RPMI7951 (cell line): Measurements from ENCODE around the gene EXOC2. TPM values are rescaled to one million over a fixed set of nuclear protein-coding genes. Genes with fewer than 3 reads are reported as not detected.
"Not testable (repeated sequence)": the region's sequence is repeated elsewhere in the genome, so short reads cannot be mapped to it uniquely, and the experiment has no call there.

Source experiments
- DNase-seq: peaks from one replicate; pipeline ENCODE4 v3.0.0-alpha.2; 2012; ENCODE audit warnings: low read depth
- total RNA-seq: library from RNA; depleted of rRNA; stranded (reverse); fragments of >200 nt; shearing (Covaris generic); gene quantifications from 2 replicates; pipeline ENCODE4 v1.2.3, GENCODE V29; 2014

Gene EXOC2
- total RNA-seq, 1 experiment from 2014 or later = 36.6 TPM

DNA sequence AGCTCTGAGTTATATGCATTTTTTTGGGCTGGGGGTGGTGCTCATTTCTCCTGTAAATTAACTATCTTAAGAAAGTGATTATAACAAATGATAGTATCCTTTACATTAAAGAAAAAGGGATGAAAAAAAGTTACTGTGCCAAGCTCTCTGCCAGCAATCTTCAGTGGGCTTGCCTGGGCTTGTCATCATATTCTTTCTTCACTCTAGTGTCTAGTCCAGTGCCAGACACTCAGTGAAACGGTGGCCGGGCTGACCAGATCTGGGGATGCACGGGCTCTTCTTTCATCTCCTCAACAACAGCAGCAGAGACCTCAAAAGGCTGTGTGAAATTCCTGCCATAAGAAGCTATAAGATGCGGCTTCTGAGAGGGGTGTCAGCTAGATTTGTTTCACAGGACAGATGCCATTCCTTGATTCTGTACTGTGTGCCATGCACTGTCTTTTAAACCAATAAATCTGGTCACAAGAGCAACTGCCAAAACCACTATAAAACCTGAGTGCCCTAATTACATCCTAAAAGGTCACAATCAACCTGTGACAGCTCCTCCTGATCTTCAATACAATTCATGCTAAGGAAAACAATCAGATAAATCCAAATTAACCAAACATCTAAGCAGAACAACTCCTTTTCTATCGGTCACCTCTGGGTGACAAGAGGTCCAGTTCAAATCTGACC is 12.1 kb downstream of the EXOC2 start:
- DNase-seq = no peak

DNA sequence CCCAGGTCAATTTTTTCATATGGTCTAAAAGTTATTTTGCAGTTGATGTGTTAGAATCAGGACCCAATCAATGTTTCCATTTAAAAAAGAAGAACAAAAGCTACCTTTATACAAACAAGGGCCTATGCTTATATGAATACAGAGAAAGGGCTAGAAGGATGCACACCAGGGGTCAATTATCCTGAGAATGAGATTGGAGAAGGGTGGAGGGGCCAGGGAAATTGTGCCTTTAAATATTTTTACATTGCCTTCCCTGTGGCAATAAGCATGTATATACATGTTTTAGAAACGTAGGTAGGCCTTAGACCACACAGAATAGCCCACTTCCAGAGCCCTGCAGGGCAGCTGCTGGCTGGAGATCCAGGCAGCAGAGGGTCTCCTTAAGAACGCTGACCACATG is 12.7 kb downstream of the EXOC2 start:
- no peak for DNase-seq

DNA sequence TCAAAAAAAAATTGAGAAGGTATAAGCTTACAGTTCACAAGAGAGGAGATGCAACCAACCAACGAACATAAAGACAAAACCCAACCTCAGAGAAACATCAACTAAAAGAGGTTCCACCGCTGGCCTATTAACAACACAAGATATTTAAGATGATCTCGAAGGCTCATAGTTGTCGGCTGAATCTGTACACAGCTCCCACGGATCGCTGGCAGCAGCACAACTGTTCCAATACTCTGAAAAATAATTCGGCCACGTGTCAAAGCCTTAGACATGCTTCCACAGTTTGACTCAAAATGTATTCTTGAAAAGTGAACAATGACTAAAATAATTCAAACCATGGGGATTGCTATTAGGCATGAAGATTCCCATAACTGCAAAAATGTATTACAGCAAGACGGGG is 13.7 kb downstream of the EXOC2 start:
- DNase-seq = no peak

DNA sequence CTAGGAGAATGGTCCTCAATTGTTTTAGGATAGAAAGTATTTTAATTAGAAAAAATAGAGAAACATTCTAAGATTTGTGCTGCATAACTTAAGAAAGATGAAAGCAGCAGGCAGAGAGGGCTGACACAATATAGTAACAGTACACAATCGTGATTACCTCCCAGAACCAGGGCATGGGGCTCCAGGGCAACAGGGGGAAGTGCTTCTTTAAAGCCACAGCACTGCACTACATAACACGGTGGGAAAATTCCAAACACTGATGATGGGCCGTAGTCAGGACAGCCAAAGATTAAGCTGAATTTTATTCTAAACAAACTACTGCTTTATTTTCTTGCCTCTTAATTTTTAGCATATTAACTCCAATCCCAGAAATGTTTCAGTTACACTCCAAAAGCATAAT is 14.4 kb downstream of the EXOC2 start:
- no peak for DNase-seq

GRCh38 chr6:677919-678318 is 15.0 kb downstream of the EXOC2 start:
- DNase-seq = no peak

- no peak for DNase-seq
These were observed 18.0 kb downstream of the EXOC2 start for GRCh38 chr6:674956-675355.

DNA sequence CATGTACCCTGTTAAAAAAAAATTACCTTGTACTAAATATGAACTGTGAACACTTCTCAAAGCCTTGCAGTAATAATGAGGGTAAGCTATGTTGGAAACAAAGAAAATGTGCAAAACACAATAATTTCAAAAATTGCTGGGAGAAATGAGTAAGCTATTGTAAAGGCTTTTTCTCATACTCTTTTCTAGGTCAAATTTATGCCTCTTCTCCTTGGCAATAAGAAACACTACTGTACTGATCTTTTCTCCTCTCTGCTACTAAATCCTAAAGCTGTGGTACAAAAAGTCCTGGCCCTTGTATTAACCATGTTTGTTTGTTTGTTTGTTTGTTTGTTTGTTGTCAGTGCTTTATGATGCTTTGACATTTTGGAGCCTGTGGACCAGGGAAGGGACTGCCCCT is 18.5 kb downstream of the EXOC2 start:
- DNase-seq = no peak

DNA sequence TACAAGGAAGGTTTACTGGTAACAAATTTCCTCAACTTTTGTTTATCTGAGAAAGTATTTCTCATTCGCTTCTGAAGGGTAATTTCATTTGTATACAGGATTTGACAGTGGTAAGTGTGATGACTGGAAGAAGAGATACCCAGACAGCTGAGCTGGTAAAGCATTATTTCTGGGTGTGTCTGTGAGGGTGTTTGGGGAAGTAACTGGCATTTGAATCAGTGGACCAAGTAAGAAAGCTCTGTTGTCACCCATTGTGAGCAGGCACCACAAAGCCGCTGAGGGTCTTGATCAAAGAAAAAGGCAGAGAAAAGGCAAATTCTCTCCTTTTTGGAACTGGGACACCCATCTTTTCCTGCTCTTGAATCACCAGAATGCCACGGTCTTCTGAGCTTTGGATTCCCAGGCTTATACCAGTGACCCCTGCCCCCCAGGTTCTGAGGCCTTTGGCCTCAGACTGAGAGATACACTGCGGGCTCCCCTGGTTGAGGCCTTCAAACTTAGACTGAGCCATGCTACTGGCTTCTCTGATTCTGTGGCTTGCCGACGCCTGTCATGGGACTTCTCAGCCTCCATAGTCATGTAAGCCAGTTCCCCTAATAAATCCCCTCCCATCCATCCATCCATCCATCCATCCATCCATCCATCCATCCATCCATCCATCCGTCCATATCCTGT is 25.5 kb downstream of the EXOC2 start:
- DNase-seq = no peak

GRCh38 chr6:665403-666267 is 27.3 kb downstream of the EXOC2 start:
- no peak for DNase-seq

- not testable (repeated sequence) for DNase-seq
These were observed 29.2 kb downstream of the EXOC2 start for GRCh38 chr6:663788-664187.

- DNase-seq = no peak
These were observed 33.0 kb downstream of the EXOC2 start for GRCh38 chr6:659716-660581.

- peak; percentile 27 for DNase-seq
These were observed 34.7 kb downstream of the EXOC2 start for GRCh38 chr6:658244-658643.

GRCh38 chr6:657743-658142 is 35.2 kb downstream of the EXOC2 start:
- DNase-seq = no peak

GRCh38 chr6:656460-657252 is 36.3 kb downstream of the EXOC2 start, which contains the start of gene HUS1B:
HUS1B (minus strand) TSS chr6:657100; CDS start chr6:656944, 156 bp downstream.
- DNase-seq = no peak

- no peak for DNase-seq
These were observed 38.8 kb downstream of the EXOC2 start for GRCh38 chr6:654136-654535.

DNA sequence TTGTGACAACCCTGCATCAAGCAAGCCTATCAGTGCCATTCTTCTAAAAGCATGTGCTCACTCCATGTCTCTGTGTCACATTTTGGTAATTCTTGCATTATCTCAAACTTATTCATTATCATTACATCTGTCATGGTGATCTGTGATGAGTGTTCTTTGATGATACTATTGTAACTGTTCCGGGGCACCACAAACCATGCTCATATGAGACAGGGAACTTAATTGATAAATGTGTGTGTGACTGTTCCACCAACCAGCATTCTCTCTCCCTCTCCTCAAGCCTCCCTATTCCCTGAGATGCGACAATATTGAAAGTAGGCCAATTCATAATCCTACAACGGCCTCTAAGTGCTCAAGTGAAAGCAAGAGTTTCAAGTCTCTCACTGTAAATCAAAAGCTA is 40.1 kb downstream of the EXOC2 start:
- no peak for DNase-seq

GRCh38 chr6:650098-650497 is 42.8 kb downstream of the EXOC2 start:
- no peak for DNase-seq

GRCh38 chr6:642805-643204 is 50.1 kb downstream of the EXOC2 start:
- no peak for DNase-seq

DNA sequence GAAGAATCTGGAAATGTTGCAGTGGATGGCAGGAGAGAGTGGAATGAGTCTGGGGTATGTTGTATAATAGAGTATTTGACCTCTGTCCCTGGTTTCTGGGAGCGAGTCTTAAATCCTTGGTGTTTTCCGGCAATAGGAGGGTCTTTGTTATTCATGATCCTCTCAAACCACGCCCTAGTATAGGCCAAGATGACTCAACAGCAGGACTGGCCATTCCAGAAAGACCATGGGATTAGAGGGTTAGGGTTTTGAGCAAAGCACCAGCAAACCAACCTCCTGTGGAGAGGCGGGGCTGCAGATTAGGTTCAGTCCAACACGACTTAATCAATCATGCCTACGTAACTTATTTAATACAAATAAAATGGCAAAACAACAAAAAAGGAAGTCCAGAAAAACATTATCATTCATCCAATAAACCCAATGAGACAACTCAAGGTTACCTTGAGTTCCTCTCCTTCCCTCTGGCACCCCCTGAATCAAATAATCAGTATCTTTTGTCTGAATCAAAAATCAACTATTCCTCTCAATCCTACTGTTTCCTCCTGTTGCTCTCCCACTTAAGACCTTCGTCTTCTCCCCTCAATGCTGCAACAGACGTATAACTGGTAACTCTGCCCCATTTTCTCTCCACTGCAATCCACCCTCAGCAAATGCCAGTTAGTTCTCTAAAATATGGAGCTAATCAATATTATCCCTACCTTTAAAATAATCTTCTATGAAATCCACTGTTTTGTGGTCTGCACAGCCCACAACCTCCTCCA is 51.5 kb downstream of the EXOC2 start:
- DNase-seq = no peak

- DNase-seq = no peak
These were observed 56.5 kb downstream of the EXOC2 start for GRCh38 chr6:636488-636887.
